AG04450 (cell line): ENCODE measurements around the gene MOCS1. TPM values are rescaled to one million over a fixed set of nuclear protein-coding genes. Genes with fewer than 3 reads are reported as not detected.

Source experiments
- CTCF ChIA-PET: fragments of 300-600, 350-600 bp; formaldehyde crosslinking; extraction: SDS; loops from one replicate; lab custom pipeline; 2022; ENCODE audit warnings: antibody characterized with exemption, inconsistent platforms; lab: Charles Lee
- POLR2A ChIA-PET: fragments of 350-600 bp; formaldehyde crosslinking; extraction: SDS; loops from one replicate; lab custom pipeline; 2021; ENCODE audit warnings: antibody characterized with exemption, inconsistent platforms; lab: Yijun Ruan, JAX
- DNase-seq: peaks from one replicate; pipeline ENCODE4 v3.0.0-alpha.2; 2011; ENCODE audit warnings: low read depth, low spot score
- H3K27ac ChIP-seq: one replicate; pipeline ENCODE4 v1.5.1; 2012; ENCODE audit warnings: low read depth, low read length, control low read depth
- H3K27me3 ChIP-seq: one replicate; pipeline ENCODE4 v1.6.0; 2012; ENCODE audit warnings: low read length; ENCODE audit not compliant: control insufficient read depth, insufficient read depth
- H3K4me3 ChIP-seq: 2 replicates; pipeline ENCODE4 v1.5.1; 2011; ENCODE audit warnings: mild to moderate bottlenecking, low read depth, low read length, control low read depth
- H3K9me3 ChIP-seq: 2 replicates; pipeline ENCODE4 v1.5.1; 2012; ENCODE audit warnings: low read length; ENCODE audit not compliant: control insufficient read depth, insufficient read depth
- polyA plus RNA-seq: library from polyadenylated mRNA; depleted of rRNA; stranded (reverse); fragments of >200 nt; gene quantifications from 2 replicates; pipeline ENCODE4 v1.2.3, GENCODE V29; 2011
- TF ChIP-seq, protein P1 (sequence below): IDR thresholded peaks from 2 replicates; pipeline ENCODE4 v1.5.1; 2011; ENCODE audit warnings: low read depth, low read length, control low read depth, inconsistent platforms

MOCS1 gene
- polyA plus RNA-seq, 1 experiment: 6.1 TPM

GRCh38 chr6:39931607-39932006 is 2.7 kb downstream of the MOCS1 start:
- peaks cover 4% of the 10 kb centered on the region for H3K27me3 ChIP-seq
- no peaks in the 10 kb centered on the region for H3K9me3 ChIP-seq
- TF ChIP-seq, protein P1, sequence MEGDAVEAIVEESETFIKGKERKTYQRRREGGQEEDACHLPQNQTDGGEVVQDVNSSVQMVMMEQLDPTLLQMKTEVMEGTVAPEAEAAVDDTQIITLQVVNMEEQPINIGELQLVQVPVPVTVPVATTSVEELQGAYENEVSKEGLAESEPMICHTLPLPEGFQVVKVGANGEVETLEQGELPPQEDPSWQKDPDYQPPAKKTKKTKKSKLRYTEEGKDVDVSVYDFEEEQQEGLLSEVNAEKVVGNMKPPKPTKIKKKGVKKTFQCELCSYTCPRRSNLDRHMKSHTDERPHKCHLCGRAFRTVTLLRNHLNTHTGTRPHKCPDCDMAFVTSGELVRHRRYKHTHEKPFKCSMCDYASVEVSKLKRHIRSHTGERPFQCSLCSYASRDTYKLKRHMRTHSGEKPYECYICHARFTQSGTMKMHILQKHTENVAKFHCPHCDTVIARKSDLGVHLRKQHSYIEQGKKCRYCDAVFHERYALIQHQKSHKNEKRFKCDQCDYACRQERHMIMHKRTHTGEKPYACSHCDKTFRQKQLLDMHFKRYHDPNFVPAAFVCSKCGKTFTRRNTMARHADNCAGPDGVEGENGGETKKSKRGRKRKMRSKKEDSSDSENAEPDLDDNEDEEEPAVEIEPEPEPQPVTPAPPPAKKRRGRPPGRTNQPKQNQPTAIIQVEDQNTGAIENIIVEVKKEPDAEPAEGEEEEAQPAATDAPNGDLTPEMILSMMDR: no peak
- no peak for DNase-seq
- no peak overlapping the region for H3K27ac ChIP-seq
- CTCF ChIA-PET: no interaction called here
- no peak overlapping the region for H3K4me3 ChIP-seq
- POLR2A ChIA-PET: no interaction called here

DNA sequence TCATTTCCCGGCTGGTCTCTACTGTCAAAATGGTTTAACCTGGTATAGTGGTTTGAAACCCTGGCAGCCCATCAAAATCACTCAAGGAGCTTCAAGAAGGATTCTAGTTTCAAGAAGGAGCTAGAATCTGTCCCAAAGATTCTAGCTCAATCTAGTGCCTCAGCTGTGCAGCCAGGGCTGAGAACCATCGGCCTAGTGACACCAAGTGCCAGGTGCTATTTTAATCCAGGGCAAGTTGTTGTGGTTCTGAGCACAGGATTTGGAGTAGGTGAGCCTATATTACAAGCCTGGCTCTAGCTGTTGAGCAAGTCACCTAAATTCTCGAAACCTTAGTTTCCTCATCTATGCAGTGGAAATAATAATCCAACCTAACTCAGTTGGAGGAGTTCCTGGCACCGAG is 3.7 kb downstream of the MOCS1 start:
- no peaks in the 10 kb centered on the region for H3K27me3 ChIP-seq
- no peak overlapping the region for H3K27ac ChIP-seq
- ChIA-PET POLR2A (no interaction called here), CTCF (no interaction called here)
- H3K9me3 ChIP-seq: no peaks in the 10 kb centered on the region; the same call in 1 of the 2 replicates
- no peak for DNase-seq
- TF ChIP-seq, protein P1: no peak
- H3K4me3 ChIP-seq: no peak overlapping the region

DNA sequence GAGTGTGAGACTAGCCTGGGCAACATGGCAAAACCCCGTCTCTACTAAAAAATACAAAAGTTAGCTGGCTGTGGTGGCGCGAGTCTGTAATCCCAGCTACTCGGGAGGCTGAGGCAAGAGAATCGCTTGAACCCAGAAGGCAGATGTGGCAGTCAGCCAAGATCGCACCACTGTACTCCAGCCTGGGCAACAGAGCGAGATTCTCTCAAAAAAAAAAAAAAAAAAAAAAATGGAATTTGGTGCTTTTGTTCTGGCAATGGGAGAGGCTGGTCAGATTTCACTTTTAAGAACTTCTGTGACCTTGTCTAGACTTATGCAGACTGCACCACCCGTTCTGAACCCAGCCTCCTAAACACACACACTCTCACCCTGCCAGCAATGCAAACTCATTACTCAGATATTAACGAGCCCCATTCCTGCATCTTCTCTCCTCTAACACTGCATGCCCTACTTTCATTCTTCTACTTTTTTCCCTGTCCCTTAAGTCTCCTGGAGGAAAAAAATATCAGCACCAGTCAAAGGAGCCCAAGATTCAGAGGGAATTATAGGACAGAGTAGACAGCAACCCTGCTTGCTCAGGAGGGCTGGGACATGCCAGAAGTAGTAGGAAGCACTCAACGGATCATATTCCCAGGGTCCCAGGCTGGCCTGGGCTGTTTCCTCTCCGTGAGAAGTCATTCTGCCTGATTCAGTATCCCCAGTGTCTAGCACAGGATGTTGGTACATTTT is 4.4 kb downstream of the MOCS1 start:
- CTCF ChIA-PET: no interaction called here
- DNase-seq: no peak
- no peak overlapping the region for H3K27ac ChIP-seq

DNA sequence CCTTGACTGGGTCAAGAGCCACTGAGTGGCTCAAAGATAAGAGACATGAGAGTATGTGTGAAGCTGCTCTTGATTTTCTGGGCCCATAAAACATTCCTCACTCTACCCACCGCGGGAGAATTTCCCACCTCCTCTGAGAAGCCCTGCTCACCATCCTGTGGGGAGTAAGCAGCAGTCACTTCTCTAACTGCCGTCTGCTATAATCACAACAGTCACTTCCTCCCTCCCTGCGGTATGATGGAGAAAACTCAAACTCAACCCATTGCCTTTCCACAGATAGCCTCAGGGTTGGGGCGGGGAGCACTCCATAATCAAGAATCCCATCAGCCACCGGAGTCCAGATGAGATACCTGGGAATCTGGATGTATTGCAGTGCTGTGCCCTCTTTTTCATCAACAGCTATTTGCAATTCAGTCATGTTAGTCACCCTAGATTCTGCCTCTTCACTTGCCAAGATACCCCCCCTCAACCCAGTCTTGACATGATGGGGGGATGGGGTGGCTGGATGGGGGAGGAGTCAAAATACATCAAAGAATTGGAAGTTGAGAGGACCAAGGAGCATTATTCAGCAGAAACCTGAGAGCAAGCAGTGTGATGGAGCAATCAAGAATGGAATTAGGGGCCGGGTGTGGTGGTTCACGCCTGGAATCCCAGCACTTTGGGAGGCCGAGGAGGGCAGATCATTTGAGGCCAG is 5.1 kb downstream of the MOCS1 start:
- Histone ChIP-seq H3K27me3 (no peaks in the 10 kb centered on the region), H3K27ac (no peak overlapping the region), H3K9me3 (no peaks in the 10 kb centered on the region; the same call in 1 of the 2 replicates), H3K4me3 (no peak overlapping the region)
- TF ChIP-seq, protein P1: no peak
- ChIA-PET CTCF (no interaction called here), POLR2A (no interaction called here)
- DNase-seq: no peak

More for the DNA sequence above, 4.4 kb downstream of the MOCS1 start:
- no peak overlapping the region for H3K4me3 ChIP-seq
- POLR2A ChIA-PET: no interaction called here
- no peaks in the 10 kb centered on the region; the same call in 1 of the 2 replicates for H3K9me3 ChIP-seq
- TF ChIP-seq, protein P1: no peak
- H3K27me3 ChIP-seq: no peaks in the 10 kb centered on the region

DNA sequence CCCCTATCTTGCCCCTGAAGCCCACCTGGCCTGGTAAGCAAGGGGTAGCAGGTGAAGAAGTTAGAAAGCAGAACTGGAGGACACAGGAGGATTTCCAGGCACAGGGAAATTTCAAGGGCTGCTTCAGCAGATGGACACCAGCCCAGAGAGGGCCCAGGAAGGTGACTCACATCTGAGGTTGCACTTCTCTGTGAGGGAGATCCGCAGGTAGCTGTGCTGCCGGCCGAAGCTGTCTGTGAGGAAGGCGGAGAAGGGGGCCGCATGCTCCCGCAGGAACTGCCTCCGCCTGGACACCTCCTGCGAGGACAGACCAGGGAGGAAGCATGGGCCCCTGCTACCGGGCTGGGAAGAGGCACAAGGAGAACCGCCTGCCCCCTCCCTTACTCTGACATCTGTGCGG is 7.1 kb downstream of the MOCS1 start:
- no peak for DNase-seq
- Histone ChIP-seq H3K9me3 (no peaks in the 10 kb centered on the region; the same call in 1 of the 2 replicates), H3K27me3 (no peaks in the 10 kb centered on the region), H3K4me3 (no peak overlapping the region), H3K27ac (no peak overlapping the region)
- ChIA-PET POLR2A (no interaction called here), CTCF (no interaction called here)
- TF ChIP-seq, protein P1: no peak
